Measurements from ENCODE around the gene SET.
"Not testable (repeated sequence)": the region's sequence is repeated elsewhere in the genome, so short reads cannot be mapped to it uniquely, and the experiment has no call there.

Gene SET

GRCh38 chr9:128689293-128689774, 312 bp downstream of the SET start:
- DNase-seq = peak; percentile 82

GRCh38 chr9:128689820-128690683, 1.0 kb downstream of the SET start:
- DNase-seq = peak; percentile 43

DNA sequence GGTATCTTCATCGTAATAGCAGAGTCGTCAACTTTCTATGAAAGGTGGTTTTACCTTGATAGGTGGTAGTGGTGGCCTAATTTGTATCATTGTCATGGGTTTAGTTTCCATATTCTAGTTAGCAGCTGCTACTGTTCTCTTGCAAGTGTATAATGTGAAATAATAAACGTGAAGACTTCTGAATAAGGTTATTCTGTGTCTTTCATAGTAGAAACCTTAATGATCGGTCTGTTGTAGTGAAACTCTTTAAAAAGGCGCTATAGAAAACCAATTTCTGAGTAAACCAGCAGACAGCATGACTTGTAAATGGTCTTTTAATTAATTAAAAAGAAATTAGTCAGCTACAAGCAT, 1.6 kb downstream of the SET start:
- DNase-seq = no peak

DNA sequence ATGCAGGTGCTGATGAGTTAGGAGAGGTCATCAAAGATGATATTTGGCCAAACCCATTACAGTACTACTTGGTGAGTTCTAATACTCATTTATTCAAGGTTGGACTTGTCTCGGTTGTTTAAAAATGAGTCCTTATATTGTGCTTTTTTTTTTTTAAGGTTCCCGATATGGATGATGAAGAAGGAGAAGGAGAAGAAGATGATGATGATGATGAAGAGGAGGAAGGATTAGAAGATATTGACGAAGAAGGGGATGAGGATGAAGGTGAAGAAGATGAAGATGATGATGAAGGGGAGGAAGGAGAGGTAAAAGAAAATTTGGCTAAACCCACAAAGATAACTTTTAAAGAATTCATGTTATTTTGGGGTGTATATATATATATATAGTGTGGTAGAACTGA, 4.7 kb downstream of the SET start:
- DNase-seq = not testable (repeated sequence)

DNA sequence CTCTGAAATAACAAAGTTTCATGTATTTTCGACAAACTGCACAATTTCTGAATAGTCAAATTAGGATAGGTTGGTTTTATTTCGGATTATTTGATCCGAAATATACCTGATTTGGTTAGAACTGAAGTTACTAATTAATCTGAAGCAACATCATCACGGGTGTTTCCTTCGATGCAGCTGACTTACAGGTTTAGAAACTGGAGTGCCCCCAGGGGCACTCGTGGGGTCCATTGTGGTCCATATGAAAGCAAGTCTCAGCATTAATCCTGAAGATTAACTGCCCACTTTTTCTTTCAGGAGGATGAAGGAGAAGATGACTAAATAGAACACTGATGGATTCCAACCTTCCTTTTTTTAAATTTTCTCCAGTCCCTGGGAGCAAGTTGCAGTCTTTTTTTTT, 5.3 kb downstream of the SET start:
- DNase-seq = no peak

DNA sequence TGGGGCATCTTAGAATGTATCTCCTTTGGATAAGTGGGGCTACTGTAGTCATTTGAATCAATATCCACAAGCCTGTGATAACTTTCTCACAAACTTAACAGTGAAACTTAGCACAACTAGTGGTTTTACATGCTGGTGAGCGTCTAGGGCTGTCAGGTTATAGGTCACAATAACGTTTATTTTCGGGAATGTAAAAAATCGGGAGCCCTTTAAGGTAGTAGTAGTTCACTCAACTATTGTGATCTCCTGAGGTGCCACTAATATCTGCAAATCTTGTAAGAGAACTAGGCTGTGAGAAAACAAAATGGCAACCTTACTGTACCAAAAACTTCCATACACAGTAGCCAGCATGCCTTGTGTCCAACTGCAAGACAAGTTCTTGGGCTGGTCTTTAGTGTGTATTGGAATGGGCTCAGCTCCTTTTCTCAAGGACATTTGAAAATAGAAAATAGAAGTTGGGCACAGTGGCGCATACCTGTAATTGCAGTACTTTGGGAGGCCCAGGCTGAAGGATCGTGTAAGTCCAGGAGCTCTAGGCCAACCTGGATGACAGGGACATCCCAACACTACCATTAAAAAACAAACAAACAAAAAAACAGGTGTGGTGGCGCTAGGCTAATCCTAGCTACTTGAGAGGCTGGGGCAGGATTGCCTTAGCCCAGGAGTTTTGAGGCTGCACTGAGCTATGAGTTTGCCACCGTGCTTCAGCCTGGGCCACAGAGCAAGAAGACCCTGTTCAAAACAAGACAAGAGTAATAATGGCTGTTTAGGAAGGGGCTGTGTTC, 8.1 kb downstream of the SET start:
- no peak for DNase-seq

DNA sequence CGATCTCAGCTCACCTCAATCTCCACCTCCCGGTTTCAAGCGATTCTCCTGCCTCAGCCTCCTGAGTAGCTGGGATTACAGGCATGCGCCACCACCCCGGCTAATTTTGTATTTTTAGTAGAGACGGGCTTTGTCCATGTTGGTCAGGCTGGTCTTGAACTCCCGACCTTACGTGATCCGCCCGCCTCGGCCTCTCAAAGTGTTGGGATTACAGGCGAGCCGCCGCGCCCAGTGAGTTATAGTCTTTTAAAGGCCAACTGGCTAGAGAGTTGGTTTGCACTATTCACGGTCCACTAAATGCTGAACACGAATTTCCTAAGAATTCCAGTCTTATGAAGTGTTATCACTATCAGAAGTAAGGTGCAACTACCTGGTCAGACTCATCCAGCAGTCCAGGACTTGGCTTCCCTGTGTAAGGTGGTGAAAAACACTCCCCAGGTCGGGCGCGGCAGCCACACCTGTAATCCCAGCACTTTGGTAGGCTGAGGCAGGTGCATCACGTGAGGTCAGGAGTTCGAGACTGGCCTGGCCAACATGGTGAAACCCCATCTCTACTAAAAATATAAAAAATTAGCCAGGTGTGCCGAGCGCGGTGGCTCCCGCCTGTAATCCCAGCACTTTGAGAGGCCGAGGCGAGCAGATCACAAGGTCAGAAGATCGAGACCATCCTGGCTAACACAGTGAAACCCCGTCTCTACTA, 10.2 kb downstream of the SET start:
- not testable (repeated sequence) for DNase-seq

DNA sequence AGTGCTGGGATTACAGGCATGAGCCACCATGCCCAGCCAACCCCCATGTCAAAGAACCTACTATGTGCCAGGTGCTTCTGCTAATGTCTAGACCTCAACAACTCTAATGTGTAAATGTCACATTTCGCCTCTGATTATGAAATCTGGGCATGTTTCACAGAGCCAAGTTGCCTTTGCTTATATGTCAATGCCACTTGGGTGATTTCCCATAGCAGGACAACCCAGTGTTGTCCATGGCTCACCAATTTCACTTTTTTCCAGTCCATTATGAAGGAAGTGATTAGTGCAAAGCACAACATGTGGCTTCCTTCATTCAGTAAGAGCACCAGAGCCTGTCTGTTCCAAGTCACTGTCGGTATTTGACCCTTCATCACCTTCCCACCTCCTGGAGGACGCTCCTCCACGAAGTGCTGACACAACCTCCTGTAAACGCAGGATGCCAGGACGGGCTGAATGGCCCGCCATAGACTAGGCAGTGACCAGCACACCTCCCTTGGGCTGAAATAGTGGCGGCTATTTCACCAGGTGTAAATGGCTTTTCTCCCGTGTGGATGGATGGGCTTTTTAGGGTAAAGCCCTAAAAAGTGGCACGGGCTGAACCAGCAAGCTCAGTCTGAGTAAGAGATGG, 12.3 kb downstream of the SET start:
- no peak for DNase-seq

DNA sequence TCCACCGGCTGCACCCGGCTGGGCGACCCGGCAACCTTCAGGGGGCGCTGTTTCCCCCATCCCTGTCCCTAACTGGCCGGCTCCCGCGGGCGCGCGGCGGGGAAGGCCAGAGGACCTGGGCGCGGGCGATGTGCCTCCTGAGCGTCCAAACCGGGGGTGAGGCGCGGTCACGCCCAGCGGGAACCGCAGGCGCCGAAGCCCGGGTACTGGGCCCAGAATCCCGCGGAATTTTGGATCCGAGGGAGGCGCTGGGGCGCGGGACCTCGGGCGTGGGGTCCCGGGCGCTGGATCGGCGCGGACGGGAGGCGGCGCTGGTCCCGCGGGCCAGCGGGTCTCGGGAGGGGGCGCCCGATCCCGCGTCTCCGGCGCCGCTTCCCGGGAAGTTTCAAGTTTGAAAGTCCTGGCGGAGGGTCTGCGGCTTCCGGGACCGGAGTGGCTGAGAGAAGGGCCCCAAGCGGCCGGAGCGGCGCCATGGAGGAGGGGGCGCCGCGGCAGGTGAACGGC, 13.5 kb downstream of the SET start, which contains the start of gene PKN3:
Gene PKN3, plus strand, starts transcription at position 59 of the 504 bp plus-strand sequence. Its CDS starts 413 bp downstream, at position 472.
- DNase-seq = peak; percentile 89

GRCh38 chr9:128702949-128703615, 14.1 kb downstream of the SET start:
- no peak for DNase-seq

DNA sequence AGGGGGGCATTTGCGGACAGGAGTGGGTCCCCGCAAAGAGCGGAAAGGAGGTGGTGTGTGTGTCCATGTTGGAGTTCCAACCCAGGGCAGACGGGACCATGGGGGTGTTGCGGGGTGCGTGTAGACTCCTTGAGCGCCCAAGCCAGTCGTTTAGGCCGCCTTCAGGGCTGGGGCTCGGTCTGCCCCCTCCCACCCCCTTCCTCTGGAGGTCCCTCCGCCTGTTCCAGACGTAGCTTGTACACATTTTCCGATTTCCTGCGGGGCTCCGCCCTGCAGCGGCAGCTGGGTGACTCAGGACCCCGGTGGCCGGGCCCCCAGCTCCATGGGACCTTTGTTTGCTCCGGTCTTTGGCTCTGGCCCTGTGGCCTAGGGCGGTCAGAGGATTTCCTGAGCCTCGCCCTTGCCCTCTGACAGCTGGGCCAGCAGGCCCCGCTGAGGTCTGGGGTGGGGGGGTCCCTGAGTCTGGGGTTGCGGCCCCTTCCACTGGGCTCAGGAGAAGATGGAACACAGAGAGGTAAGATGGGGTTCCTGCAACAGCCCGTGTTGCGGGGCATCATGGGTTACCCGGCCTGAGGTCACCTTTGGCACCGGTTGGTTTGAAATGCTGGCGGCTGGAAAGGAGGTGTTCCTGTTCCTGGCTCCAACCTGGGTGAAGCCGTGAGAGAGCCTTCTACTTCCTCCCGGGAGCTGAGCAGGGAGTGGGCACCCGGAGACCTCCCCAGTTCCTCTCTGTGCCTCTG, 14.8 kb downstream of the SET start:
- DNase-seq = no peak

GRCh38 chr9:128704356-128704670, 15.3 kb downstream of the SET start:
- no peak for DNase-seq

DNA sequence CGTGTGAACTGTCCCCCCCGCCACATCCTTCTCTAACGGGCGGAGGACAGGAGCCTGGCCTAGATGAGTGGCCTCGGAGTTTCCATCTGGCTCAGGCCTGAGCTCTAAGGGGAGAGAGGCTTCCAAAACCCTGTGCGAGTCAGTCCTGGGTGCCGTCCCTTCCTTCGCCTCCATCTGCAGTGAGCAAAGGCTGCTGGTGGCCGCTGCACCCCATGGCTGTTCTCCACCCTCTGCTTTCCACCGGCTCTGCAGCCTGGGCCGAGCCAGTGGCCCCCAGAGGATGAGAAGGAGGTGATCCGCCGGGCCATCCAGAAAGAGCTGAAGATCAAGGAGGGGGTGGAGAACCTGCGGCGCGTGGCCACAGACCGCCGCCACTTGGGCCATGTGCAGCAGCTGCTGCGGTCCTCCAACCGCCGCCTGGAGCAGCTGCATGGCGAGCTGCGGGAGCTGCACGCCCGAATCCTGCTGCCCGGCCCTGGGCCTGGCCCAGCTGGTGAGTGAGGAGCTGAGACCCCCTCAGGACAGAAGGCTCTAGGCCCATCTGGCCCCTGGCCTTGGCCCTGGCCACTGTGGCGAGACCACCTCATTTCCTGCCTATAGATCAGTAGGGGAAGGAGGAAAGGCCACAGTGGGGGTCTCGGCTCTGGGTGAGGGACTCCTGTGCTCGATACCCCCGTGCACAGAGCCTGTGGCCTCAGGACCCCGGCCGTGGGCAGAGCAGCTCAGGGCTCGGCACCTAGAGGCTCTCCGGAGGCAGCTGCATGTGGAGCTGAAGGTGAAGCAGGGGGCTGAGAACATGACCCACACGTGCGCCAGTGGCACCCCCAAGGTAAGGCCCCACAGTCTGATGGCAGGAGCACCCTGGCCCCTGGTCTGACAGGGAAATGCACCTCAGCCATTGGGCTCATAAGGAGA, 16.3 kb downstream of the SET start:
- DNase-seq = no peak

DNA sequence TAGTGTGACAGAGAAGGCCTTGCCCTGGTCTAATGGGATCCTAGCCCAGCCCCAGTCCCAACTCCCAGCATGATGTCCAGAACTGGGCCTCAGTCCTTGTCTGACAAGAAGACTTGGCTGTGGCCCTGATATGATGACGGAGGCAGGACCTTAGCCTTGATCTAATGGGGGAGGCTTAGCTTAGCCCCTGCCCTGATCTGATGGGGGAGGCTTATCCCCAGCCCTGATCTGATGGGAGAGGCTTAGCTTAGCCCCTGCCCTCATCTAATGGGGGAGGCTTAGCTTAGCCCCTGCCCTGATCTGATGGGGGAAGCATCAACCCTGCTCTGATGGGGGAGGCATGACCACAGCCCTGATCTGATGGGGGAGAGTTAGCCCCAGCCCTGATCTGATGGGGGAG, 17.0 kb downstream of the SET start:
- DNase-seq = no peak

DNA sequence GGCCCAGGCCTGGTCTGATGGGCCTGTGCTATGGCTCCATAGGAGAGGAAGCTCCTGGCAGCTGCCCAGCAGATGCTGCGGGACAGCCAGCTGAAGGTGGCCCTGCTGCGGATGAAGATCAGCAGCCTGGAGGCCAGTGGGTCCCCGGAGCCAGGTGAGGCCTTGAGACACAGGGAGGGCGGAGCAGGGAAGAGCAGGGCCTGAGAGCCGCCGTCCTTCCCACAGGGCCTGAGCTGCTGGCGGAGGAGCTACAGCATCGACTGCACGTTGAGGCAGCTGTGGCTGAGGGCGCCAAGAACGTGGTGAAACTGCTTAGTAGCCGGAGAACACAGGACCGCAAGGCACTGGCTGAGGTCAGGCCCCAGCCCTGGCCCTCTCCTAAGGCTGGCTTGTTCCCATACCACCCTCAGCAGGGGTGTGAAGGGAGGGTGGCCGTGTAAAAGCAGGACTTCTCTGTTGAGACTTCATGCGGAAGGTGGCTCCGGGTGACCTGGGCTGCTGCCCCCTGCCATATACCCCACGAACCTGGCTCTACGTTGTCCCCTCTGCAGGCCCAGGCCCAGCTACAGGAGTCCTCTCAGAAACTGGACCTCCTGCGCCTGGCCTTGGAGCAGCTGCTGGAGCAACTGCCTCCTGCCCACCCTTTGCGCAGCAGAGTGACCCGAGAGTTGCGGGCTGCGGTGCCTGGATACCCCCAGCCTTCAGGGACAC, 17.8 kb downstream of the SET start:
- DNase-seq = no peak

DNA sequence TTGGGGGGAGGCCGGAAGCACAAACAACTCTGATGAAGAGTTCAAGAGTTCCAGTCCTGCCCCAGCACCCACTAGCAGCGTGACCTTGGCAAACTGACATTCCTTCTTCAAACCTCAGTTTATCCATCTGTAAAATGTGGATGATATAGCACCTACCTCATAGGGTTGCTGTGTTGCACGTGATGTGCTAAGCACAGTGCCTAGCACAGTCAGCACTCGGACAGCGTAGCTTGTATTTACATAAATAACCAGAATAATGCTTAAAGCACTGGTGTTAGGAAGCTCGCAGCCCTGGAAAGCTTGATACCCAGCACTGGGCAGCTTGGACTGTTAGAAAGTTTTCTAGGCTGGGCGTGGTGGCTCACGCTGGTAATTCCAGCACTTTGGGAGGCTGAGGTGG, 18.4 kb downstream of the SET start:
- DNase-seq = no peak

DNA sequence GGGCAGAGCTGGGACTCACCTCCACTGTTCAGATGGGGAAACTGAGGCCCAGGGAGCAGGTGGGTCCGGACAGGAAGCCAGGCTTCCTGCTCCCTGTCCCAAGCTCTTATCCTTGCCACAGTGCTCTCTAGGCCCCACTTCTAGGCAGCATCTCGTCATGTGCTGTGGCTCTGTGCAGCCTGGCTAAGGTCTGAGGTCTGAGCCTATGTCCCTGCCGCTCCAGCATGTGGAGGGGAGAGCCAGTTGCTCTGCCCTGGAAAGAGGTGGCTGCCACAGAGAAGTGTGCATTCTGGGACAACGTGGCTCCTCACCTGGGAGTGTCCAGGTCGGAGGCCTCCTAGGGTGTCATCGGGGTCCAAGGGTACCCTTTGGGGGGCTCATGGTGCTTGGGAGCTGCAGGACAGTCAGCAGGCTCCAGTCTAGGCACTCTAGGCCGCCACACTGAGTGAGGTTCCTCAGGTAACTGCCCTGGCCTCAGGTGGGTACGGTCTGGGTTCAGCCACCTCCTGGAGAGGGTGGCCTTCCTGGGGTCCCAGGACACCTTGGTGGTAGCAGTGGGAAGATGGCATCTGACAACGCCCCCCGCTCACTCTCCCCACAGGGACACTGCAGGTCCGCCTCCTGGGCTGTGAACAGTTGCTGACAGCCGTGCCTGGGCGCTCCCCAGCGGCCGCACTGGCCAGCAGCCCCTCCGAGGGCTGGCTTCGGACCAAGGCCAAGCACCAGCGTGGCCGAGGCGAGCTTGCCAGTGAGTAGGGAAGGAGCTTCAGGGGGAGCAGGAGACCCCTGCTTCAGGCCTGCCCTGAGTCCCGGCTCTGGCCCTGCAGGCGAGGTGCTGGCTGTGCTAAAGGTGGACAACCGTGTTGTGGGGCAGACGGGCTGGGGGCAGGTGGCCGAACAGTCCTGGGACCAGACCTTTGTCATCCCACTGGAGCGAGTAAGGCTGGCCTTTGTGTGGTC, 23.7 kb downstream of the SET start:
- no peak for DNase-seq

GRCh38 chr9:128713411-128713780, 24.4 kb downstream of the SET start:
- DNase-seq = no peak
